GM12878 (cell line): Measurements from ENCODE around the gene SPATA25. TPM values are rescaled to one million over a fixed set of nuclear protein-coding genes. Genes with fewer than 3 reads are reported as not detected.

Source experiments
- ATAC-seq: fragments of 200-7000 bp; cut with Tn5 transposase; 3 replicates; pipeline ENCODE4 v1.9.1; 2020; ENCODE audit warnings: mild to moderate bottlenecking, moderate library complexity
- Bru-seq: library from RNA; stranded (reverse); fragments of 400-500 nt; gene quantifications from one replicate; lab custom pipeline; 2021; lab: Mats Ljungman, UMichigan
- BruChase-seq, 2 experiments: library from RNA; stranded (reverse); fragments of 400-500 nt; gene quantifications; one replicate each; lab custom pipeline; 2021; lab: Mats Ljungman, UMichigan
- BruUV-seq: library from RNA; stranded (reverse); fragments of 400-500 nt; replicated peaks from 2 replicates; lab custom pipeline; 2021; lab: Mats Ljungman, UMichigan
- CTCF ChIA-PET: fragments of 300-600 bp; sonication (Branson Sonifier 250); formaldehyde crosslinking; extraction: SDS; loops from one replicate; lab custom pipeline; 2021; ENCODE audit warnings: inconsistent platforms; lab: Yijun Ruan, JAX
- POLR2A ChIA-PET: fragments of 350-600 bp; formaldehyde crosslinking; extraction: SDS; loops from one replicate; lab custom pipeline; 2021; ENCODE audit warnings: inconsistent platforms; lab: Charles Lee
- RAD21 ChIA-PET: fragments of 300-600 bp; sonication (Branson Sonifier 250); formaldehyde crosslinking; loops from one replicate; lab custom pipeline; 2023; ENCODE audit warnings: antibody characterized with exemption; ENCODE audit not compliant: unreplicated experiment; lab: Charles Lee
- SMC1A ChIA-PET: fragments of 300-600 bp; sonication (Branson Sonifier 250); formaldehyde crosslinking; loops from one replicate; lab custom pipeline; 2023; ENCODE audit not compliant: unreplicated experiment, uncharacterized antibody; lab: Charles Lee
- DNase-seq: peaks from one replicate; pipeline ENCODE4 v3.0.0-alpha.2; 2011; ENCODE audit warnings: low read depth, low spot score
- FAIRE-seq: peaks from 3 replicates; lab custom pipeline; 2011; peaks lifted over from hg19 to GRCh38; lab: Jason Lieb, UNC
- H2AFZ ChIP-seq: 2 replicates; pipeline ENCODE4 v1.6.0; 2011; ENCODE audit warnings: low read depth, low read length, control low read depth; ENCODE audit not compliant: control insufficient read depth
- H3K27ac ChIP-seq: 2 replicates; pipeline ENCODE4 v1.5.1; 2011; ENCODE audit warnings: control low read depth; ENCODE audit not compliant: control insufficient read depth, insufficient read depth
- H3K27me3 ChIP-seq, 2 experiments: replicated peaks in 1 of 2; 2 replicates each; pipeline versions ENCODE4 v1.6.0 to v1.6.1; 2011; ENCODE audit warnings: low read length in 1 of 2; ENCODE audit not compliant: control insufficient read depth in 2 of 2, insufficient read depth in 2 of 2
- H3K36me3 ChIP-seq, 2 experiments: 2 replicates each; pipeline ENCODE4 v1.5.1; 2011; ENCODE audit warnings: low read length in 1 of 2; ENCODE audit not compliant: control insufficient read depth in 2 of 2, insufficient read depth in 2 of 2
- H3K4me1 ChIP-seq: 2 replicates; pipeline ENCODE4 v1.6.1; 2011; ENCODE audit warnings: mild to moderate bottlenecking, low read length, moderate library complexity, mixed read lengths; ENCODE audit not compliant: control insufficient read depth, insufficient read depth
- H3K4me2 ChIP-seq: 2 replicates; pipeline ENCODE4 v1.6.0; 2011; ENCODE audit warnings: control low read depth; ENCODE audit not compliant: control insufficient read depth, insufficient read depth
- H3K4me3 ChIP-seq: fragments of 200-600 bp; sonication (generic); 2 replicates; pipeline ENCODE4 v1.5.1; 2016
- H3K79me2 ChIP-seq: 2 replicates; pipeline ENCODE4 v1.6.0; 2011; ENCODE audit warnings: low read length; ENCODE audit not compliant: control insufficient read depth, insufficient read depth
- H3K9ac ChIP-seq: 2 replicates; pipeline ENCODE4 v1.8.0; 2011; ENCODE audit warnings: low read length, control low read depth, mixed read lengths; ENCODE audit not compliant: control insufficient read depth, insufficient read depth
- H3K9me3 ChIP-seq: replicated peaks from 3 replicates; pipeline ENCODE4 v1.5.1; 2011; ENCODE audit warnings: mild to moderate bottlenecking, low read length; ENCODE audit not compliant: control insufficient read depth, insufficient read depth
- H4K20me1 ChIP-seq: 2 replicates; pipeline ENCODE4 v1.6.0; 2011; ENCODE audit not compliant: control insufficient read depth, insufficient read depth
- BCLAF1 ChIP-seq: fragments of 450-650 bp; IDR thresholded peaks from 2 replicates; pipeline ENCODE4 v1.6.1; 2017; ENCODE audit warnings: antibody characterized with exemption, mild to moderate bottlenecking, moderate library complexity
- E4F1 ChIP-seq: fragments of 450-650 bp; IDR thresholded peaks from 2 replicates; pipeline ENCODE4 v1.6.1; 2018; ENCODE audit warnings: borderline replicate concordance, mild to moderate bottlenecking; ENCODE audit not compliant: partially characterized antibody
- KLF5 ChIP-seq: fragments of 450-650 bp; IDR thresholded peaks from 2 replicates; pipeline ENCODE4 v1.6.1; 2014; ENCODE audit warnings: mild to moderate bottlenecking; ENCODE audit not compliant: partially characterized antibody
- MEF2A ChIP-seq: IDR thresholded peaks from 2 replicates; pipeline ENCODE4 v1.6.1; 2011; ENCODE audit warnings: low read depth, mild to moderate bottlenecking, low read length, moderate library complexity; ENCODE audit not compliant: insufficient read depth
- MTA2 ChIP-seq: fragments of 450-650 bp; IDR thresholded peaks from 2 replicates; pipeline ENCODE4 v1.6.1; 2016; ENCODE audit warnings: low read depth, mild to moderate bottlenecking, moderate library complexity
- SUPT20H ChIP-seq: IDR thresholded peaks from 2 replicates; pipeline ENCODE4 v1.6.1; 2011; ENCODE audit warnings: low read depth, mild to moderate bottlenecking, low read length, moderate library complexity, borderline replicate concordance; ENCODE audit not compliant: control insufficient read depth
- TCF3 ChIP-seq: IDR thresholded peaks from 2 replicates; pipeline ENCODE4 v1.6.1; 2012; ENCODE audit warnings: low read depth, mild to moderate bottlenecking, low read length, borderline replicate concordance; ENCODE audit not compliant: insufficient read depth
- WGBS: methylation state at CpG from one replicate; pipeline ENCODE4 v1.1.6; 2016; ENCODE audit warnings: low lambda C conversion rate; ENCODE audit not compliant: insufficient replicate concordance, insufficient coverage; ENCODE audit errors: missing lambda C conversion rate; 5-methylcytosine and 5-hydroxymethylcytosine counted together
- in situ Hi-C: fragments of 300-500 bp; cut with MboI; formaldehyde crosslinking; loops from 9 replicates; pipeline ENCODE4 v1.14.3; 2018; ENCODE audit warnings: mixed read lengths
- intact Hi-C: fragments of 100-400 bp; cut with micrococcal nuclease; formaldehyde crosslinking; loops from one replicate; pipeline ENCODE4 v1.14.2; 2022; ENCODE audit not compliant: unreplicated experiment
- long read RNA-seq, 2 experiments: library from polyadenylated mRNA; unstranded; transcript quantifications; one replicate each; pipeline ENCODE4 v2.0.0, GENCODE V29; 2019 to 2020
- polyA minus RNA-seq, 3 experiments: library from RNA; depleted of rRNA, polyadenylated mRNA; stranded (reverse); fragments of >200 nt; gene quantifications; 2 replicates each; pipeline ENCODE4 v1.2.3, GENCODE V29; 2011
- polyA plus RNA-seq, 11 experiments: library from polyadenylated mRNA; depleted of rRNA in 4 of 11; unstranded in 6 of 11; stranded (reverse) in 5 of 11; fragments of >200 nt; fragmentation: Nextera tagmentation in 4 of 11; fragmentation: Illumina TruSeq in 1 of 11; extraction: Ambion mirVana in 4 of 11; extraction: Trizol in 1 of 11; gene quantifications; 1 replicate in 1 of 11; 2 replicates in 10 of 11; pipeline versions ENCODE4 v1.2.1 to v1.2.3, GENCODE V29; 2011 to 2016; ENCODE audit warnings: inconsistent platforms in 2 of 11, missing spikeins in 2 of 11, low read depth in 1 of 11
- total RNA-seq, 4 experiments: library from RNA; depleted of rRNA in 3 of 4; stranded (reverse); fragments of >200 nt in 3 of 4; fragmentation: Illumina TruSeq in 1 of 4; extraction: Trizol in 1 of 4; gene quantifications; 2 replicates each; pipeline versions ENCODE4 v1.2.1 to v1.2.3, GENCODE V29; 2013 to 2021

SPATA25 gene, protein sequence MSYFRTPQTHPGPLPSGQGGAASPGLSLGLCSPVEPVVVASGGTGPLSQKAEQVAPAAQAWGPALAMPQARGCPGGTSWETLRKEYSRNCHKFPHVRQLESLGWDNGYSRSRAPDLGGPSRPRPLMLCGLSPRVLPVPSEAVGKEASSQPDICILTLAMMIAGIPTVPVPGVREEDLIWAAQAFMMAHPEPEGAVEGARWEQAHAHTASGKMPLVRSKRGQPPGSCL
- total RNA-seq (2013; cell fraction: nucleolus; rRNA removed) = 4.5 and 5.3 TPM in 2 replicates
- total RNA-seq (2014; rRNA removed) (2.9 TPM in 2 replicates), total RNA-seq (2014; rRNA removed; fragmentation: Illumina TruSeq; extraction: Trizol) (1.3 and 1.5 TPM in 2 replicates), total RNA-seq (2021) (1.0 and 2.4 TPM in 2 replicates), polyA plus RNA-seq (2011; rRNA removed) (0.16 and 0.34 TPM in 2 replicates), polyA plus RNA-seq (2014; fragmentation: Illumina TruSeq; extraction: Trizol) (0.47 and 0.62 TPM in 2 replicates), polyA plus RNA-seq (2014; fragmentation: Nextera tagmentation; extraction: Ambion mirVana) (not detected), polyA plus RNA-seq (2014; rRNA removed) (2.4 and 3.4 TPM in 2 replicates), polyA plus RNA-seq (2016; fragmentation: Nextera tagmentation; extraction: Ambion mirVana) (under 1 TPM in 1 of 2 experiments, not detected in 1; 0.28 TPM), polyA minus RNA-seq (2011; rRNA and poly(A)+ RNA removed) (0.82 TPM in 1 of 2 replicates, not detected in the other), Bru-seq, nascent RNA (percentile 55 among the genes with signal in this experiment), BruChase-seq, experiment 1, labeled RNA remaining after a 6-hour chase (percentile 45 among the genes with signal in this experiment), BruChase-seq, experiment 2, labeled RNA remaining after a 2-hour chase (percentile 44 among the genes with signal in this experiment)
- not detected for polyA plus RNA-seq (2011; ENCODE audit: low read depth)
- 0.45 and 0.64 TPM in 2 replicates for polyA plus RNA-seq (2011; cell fraction: cytosol; rRNA removed)
- polyA plus RNA-seq (2011; cell fraction: nucleus; rRNA removed) = 1.3 and 2.1 TPM in 2 replicates
- polyA plus RNA-seq (2012) = 0.31 and 0.77 TPM in 2 replicates
- not detected in 2 replicates for polyA minus RNA-seq (2011; cell fraction: cytosol; rRNA and poly(A)+ RNA removed)
- 1.7 and 3.2 TPM in 2 replicates for polyA minus RNA-seq (2011; cell fraction: nucleus; rRNA and poly(A)+ RNA removed)
- long read RNA-seq, experiment 1 = 0 reads
- long read RNA-seq, experiment 2 = 0 reads

- POLR2A ChIA-PET = no interaction called here
- SMC1A ChIA-PET = no interaction called here
- Histone ChIP-seq H3K4me1 (peaks cover 25% of the 10 kb centered on the region), H3K36me3 (peaks cover 5 to 11% of the 10 kb centered on the region in 2 experiments; a peak in 2 of 4 replicates), H3K4me3 (no peak within 1 kb of the TSS), H3K79me2 (peaks cover 10% of the 10 kb centered on the region), H3K27me3 (no peaks in the 10 kb centered on the region), H4K20me1 (no peaks in the 10 kb centered on the region), H3K27ac (no peak within 1 kb of the TSS), H2AFZ (no peak within 1 kb of the TSS), H3K9me3 (no peaks in the 10 kb centered on the region), H3K4me2 (no peak within 1 kb of the TSS), H3K9ac (no peak within 1 kb of the TSS)
- RAD21 ChIA-PET = no interaction called here
- no peak for TF ChIP-seq E4F1
- TF ChIP-seq BCLAF1 = no peak
- TF ChIP-seq KLF5 = no peak
- TF ChIP-seq TCF3 = no peak
- no peak for TF ChIP-seq MEF2A
- TF ChIP-seq SUPT20H = no peak
- TF ChIP-seq MTA2 = no peak
- FAIRE-seq (no peak), DNase-seq (no peak), ATAC-seq (no peak)
- 94% methylated on average over 8 of the region's 8 CpGs for WGBS
- intact Hi-C loops = no loop called here
- BruUV-seq = no TSS peak
- CTCF ChIA-PET = no interaction called here
- in situ Hi-C loops = no loop called here
These were observed at the start of gene SPATA25 for GRCh38 chr20:45887346-45887715. Gene SPATA25 (minus strand): TSS chr20:45887622. CDS start chr20:45887590, 32 bp downstream.
